NCI-H2227 treated with DMSO at 0.1 percent for 48 hours (cell line): ENCODE measurements around the gene DPP10.

ENCODE experiments used
- DNase-seq: peaks from one replicate; lab custom pipeline; 2025; lab: John Stamatoyannopoulos, UW

DPP10 gene

DNA sequence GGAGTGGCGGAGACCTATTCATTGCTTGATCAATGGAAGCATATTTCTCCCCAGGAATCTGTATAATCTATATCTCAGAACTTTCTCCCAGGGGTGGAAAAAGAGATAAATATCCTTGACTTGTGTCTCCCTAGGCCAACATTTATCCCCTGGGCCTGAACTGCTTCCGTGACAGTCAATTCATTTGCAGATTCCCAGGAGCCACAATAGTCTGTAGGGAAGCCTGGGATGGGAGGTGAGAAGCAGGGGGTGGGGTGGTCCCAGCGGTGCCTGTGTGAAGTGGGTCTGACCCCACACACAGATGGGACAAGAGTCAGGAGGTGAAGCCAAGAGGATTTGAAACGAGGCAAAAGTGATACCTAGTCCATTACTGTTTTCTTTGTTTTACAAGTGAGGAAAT, 166.8 kb downstream of the DPP10 start:
- no peak for DNase-seq

DNA sequence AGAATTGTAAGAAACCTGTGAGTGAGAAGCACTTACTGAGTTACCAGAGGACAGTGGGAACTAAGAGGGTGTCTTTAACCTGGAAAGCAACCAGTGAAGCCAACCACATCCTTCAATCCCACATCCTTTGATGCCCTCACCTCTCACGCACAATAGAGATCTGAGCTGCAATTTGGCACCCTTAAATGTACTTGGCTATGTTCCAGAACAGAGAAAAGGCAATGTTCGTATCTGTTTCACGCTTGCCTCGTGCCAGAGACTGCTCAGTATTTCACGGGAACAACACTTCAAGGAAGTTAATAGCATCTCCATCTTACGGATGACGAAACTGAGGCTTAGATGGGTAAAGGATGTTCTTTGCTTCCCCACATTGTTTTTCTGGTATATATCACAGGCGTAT, 167.4 kb downstream of the DPP10 start:
- no peak for DNase-seq

DNA sequence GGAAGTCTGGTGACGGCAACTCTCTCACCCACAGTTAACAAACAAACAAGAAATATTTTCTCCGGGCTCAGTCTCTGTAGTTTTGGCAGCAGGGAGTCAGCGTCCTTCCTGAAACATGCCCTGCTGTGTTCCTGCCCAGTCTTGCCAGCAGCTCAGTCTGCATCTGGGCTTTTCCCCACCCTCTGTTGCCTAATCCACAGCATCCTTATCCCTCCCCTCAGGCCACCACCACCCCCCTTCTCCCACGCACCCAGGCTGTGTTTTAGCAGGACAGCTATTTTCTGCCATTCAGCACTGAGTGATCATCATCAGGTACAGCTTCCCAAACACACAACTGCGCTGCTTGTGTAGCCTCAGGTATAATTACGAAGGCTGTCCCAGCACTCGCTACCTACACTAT, 168.2 kb downstream of the DPP10 start:
- DNase-seq = no peak

DNA sequence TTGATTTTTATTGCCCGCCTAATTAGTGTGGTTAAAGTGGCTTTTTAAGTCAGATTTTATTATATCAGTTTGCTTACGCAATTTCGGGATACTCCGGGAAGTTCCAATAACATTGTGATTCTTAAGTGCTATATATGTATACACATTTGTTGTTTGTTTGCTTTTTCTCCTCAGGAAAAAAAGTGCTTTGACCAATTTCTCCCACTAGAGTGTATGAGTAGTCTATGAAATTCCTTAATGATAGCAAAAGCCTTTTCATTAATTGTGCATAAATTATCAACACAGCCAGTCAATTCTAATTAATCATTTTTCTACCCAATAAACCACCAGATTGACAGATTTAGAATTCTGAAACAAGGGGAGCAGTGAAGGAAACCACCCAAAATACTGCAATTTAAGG, 172.2 kb downstream of the DPP10 start:
- no peak for DNase-seq

DNA sequence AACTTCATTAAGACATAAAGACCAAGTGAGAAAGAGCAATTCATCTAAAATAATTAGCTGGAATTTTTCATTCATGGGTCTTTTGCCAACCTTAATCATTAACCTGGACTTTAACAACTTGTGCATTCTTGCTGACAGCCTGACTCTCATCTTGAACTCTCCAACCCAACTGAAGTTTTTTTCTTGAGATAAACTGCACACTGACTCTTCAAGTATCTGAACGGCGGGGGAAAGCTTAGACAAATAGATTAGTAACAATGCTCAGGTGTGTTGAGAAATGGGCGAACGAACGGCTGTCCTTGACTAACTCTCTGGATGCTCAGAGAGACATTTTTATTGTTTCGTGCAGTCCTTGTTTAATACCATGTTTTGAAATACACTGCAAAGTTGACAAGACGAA, 186.0 kb downstream of the DPP10 start:
- DNase-seq = no peak

DNA sequence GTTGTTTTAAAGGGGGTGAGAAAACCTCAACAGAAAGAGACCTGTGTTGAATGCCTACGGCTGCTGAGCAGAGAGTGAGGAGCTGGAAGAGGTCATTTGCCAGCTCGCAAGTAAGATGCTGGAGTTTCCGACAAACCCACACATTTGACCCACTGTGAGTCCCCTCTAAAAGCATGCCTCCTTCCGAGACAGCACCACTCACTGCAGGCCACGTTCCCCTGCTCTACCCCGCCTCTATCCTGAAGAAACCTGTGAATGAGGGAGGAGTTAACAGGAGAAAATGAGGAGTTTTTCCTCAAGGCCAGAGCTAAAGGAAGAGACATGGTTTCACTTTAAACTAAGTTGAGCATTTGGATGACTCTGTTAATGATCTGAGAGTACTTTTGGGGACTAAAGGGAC, 188.7 kb downstream of the DPP10 start:
- DNase-seq = no peak

- DNase-seq = no peak
Measured at GRCh38 chr2:114642166-114642770, 199.8 kb downstream of the DPP10 start.

DNA sequence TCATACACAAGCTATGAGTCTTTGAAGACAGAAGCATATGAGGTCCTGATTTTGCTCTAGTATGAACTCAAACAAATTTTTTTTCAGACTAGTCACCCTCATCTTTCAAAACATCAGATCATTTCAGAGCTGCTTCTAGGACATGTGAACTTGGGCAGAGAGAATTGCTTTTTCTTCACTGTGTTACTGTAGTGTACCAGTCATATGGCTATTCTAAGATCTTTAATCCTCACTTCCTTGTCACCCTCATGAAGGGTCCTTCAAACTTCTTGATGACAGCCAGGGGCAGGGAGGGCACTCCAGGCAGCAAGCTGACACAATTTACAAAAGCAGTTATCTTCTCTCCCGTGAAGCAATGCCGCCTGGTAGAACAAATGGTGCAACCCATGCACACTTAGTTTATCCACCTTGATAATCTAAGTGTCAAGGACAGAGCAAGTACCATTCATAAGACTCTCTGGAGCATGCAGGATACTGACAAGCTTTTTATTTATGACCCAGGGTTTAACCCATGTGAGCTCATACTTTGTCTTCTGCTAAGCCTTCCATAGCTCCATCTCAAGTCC, 200.6 kb downstream of the DPP10 start:
- no peak for DNase-seq

- no peak for DNase-seq
Measured at GRCh38 chr2:114651933-114652332, 209.5 kb downstream of the DPP10 start.

DNA sequence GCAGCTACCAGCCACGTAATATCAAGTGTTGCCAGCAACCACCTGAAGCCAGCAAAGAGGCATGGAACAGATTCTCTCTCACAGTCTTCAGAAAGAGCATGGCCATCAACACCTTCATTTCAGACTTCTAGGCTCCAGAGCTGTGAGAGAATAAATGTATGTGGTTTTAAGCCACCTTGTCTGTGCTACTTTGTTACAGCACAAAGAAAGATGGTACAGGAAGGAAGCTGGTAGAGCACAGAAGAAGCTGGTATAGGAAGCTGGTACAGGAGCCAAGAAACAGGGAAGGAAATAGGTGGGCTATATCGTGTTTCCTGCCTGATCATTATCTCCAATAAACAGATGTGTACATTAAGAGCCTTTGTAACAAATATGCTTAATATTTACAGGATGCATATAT, 217.4 kb downstream of the DPP10 start:
- DNase-seq = no peak

GRCh38 chr2:114661971-114662939, 219.8 kb downstream of the DPP10 start:
- peak; percentile 35 for DNase-seq

DNA sequence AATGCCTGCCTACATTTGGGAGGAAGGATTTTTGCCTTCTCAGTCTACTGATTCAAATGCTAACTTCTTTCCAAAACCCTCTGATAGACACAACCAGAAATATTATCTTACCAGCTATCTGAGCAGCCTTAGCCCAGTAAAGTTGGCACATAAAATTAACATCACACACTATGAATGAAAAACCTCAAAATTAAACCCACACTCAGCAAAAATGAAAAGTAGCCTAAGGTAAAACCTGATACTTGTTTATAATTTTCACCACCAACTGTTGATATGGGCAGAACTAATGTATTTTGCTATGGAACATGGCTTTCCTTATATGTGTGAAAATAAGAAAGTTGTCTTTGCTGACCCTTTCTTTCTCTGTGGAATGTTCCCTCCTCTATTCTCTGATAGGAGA, 226.0 kb downstream of the DPP10 start:
- DNase-seq = no peak

GRCh38 chr2:114683251-114683650, 240.8 kb downstream of the DPP10 start:
- no peak for DNase-seq

DNA sequence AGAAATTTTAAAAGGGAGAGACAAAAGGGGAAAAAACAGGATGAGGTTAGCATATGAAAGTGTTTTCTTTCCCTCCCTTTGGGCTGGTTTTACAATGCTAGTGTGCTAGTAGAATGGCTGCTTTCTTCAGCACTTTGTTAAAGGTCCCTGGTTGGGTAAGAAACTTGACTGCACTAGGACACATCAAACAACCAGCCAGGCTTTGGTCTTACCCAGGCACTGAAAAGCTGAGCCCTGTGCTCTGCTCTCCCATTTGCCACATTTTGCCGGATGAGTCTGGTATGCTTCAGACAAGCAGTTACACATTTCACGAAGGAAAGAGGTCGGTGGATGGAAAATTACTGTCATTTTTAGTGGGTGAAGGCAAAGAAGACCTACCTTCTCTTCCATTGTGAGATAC, 242.0 kb downstream of the DPP10 start:
- DNase-seq = no peak

DNA sequence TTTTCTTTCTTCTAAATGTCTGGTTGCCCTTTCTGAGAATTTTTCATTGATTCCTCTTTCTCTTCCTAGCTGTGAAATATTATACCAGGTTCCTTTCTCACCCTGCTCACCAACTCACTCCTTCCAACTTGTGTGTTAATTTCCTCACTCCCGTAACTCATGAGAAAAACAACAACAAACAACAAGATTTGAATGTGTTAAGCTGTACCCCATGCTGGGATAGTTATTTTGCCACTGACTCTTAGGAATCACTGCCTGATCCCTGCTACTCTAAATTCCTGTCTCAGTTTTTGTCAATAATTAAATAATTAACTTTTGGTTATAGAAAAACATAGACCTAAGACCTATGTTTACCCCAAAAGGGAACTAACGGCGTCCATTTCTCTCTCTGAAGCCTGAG, 242.7 kb downstream of the DPP10 start:
- no peak for DNase-seq

DNA sequence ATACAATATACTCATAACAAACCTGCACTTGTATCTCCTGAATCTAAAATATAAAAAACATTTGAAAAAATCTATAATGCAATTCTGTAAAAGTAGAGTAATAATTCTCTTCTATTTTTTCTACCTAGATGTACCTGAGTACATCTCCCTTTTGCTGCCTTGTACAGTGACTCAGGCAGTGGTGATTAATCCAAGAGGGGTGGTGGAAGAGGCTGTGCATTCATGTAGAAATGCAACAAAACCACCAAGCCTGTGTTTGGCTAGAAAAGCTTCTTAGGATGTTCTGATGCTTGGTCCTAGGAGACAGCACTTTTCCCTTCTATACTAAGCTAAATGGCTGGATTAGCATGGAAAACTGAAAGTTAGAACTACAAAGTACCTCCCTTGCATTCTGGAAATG, 245.8 kb downstream of the DPP10 start:
- DNase-seq = no peak

DNA sequence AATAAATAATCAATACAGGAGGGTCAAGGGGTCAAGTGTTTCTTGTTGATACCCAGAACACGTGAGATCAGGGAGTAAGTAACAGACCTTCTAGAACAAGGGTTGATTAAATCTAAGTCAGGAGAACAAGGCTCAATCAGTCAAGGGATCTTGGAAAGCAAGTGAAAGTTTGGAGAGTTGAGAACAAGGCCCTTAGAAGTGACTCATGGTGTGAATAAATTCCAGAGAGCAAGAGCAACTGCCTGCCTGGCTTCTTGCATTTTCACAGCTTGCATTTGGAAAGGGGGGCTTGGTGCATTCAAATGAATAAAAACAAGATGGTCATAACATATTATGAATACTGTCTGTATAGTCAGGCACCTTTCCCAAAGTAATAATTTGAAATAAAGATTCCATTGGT, 256.1 kb downstream of the DPP10 start:
- DNase-seq = no peak

- no peak for DNase-seq
Measured at GRCh38 chr2:114699423-114699944, 257.0 kb downstream of the DPP10 start.

DNA sequence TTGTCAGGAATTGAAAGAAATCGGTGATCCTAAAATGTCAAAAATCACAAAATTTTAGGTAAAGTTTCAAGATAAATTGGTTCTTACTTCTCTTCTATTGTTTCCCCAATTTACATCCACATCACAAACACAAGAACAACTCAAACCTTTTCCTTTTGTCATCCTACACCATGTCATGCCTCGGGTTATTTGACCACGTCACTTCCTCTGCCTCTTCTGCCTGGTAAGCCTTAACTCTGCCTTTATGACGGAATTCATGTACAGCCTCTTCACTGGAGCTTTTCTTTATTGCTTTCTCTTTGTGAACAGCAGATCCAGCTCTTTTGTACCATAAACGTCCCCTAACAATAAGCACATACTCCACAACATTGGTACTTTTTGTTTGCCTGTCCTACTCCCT, 258.0 kb downstream of the DPP10 start:
- DNase-seq = no peak

DNA sequence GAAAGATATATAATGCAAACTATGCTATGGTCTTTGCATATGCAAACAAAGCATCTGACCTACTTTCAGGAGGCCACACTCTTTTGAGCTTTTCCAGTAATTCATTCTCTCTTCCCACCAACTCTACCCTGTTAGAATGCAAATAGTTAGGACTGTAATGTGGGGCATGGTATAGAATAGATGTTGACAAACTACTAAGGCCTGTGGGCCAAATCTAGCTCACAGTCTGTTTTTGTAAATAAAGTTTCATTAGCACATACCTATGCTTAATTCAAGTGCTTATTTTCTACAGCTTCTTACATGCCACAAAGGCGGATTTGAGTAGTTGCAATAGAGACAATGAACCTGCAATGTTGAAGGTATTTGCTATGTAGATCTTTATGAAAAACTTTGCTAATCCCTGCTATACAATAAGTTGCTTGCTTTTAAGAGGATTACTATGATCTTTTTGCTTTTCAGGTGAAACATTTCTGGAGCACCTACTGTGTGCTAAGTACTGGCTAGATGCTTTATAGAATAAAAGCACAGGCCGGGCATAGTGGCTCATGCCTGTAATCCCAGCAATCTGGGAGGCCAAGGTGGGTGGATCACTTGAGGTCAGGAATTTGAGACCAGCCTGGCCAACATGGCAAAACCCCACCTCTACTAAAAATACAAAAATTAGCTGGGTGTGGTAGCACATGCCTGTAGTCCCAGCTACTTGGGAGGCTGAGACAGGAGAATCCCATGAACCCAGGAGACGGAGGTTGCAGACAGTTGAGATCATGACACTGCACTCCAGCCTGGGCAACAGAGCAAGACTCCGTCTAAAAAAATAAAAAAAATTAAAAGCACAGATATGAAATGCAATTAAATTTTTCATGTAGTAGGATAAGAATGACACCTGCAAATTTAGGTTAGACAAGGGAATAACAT, 267.8 kb downstream of the DPP10 start:
- DNase-seq = no peak

- DNase-seq = no peak
Measured at GRCh38 chr2:114714313-114714712, 271.9 kb downstream of the DPP10 start.

GRCh38 chr2:114717049-114717448, 274.6 kb downstream of the DPP10 start:
- no peak for DNase-seq
